Hepatocyte (in vitro differentiated cells): Measurements from ENCODE around the gene GSX2. TPM values are rescaled to one million over a fixed set of nuclear protein-coding genes. Genes with fewer than 3 reads are reported as not detected.

Experiments used
- DNase-seq: peaks from one replicate; pipeline ENCODE4 v3.0.0-alpha.2; 2016; ENCODE audit warnings: low spot score
- H2AFZ ChIP-seq: fragments of 200-600 bp; sonication (generic); 2 replicates; pipeline ENCODE4 v1.6.0; 2016; ENCODE audit warnings: antibody characterized with exemption, mild to moderate bottlenecking
- H3K27ac ChIP-seq: fragments of 200-600 bp; sonication (generic); 2 replicates; pipeline ENCODE4 v1.5.1; 2016; ENCODE audit warnings: mild to moderate bottlenecking
- H3K27me3 ChIP-seq: fragments of 200-600 bp; sonication (generic); 2 replicates; pipeline ENCODE4 v1.6.1; 2016
- H3K36me3 ChIP-seq: fragments of 200-600 bp; sonication (generic); replicated peaks from 2 replicates; pipeline ENCODE4 v1.5.1; 2016; ENCODE audit warnings: low read depth; ENCODE audit not compliant: insufficient read depth
- H3K4me1 ChIP-seq: fragments of 200-600 bp; sonication (generic); 2 replicates; pipeline ENCODE4 v1.5.1; 2016; ENCODE audit warnings: mild to moderate bottlenecking, moderate library complexity; ENCODE audit not compliant: insufficient read depth
- H3K4me2 ChIP-seq: fragments of 200-600 bp; sonication (generic); 2 replicates; pipeline ENCODE4 v1.6.0; 2016
- H3K4me3 ChIP-seq: fragments of 200-600 bp; sonication (generic); 2 replicates; pipeline ENCODE4 v1.5.1; 2016; ENCODE audit warnings: mild to moderate bottlenecking
- H3K79me2 ChIP-seq: fragments of 200-600 bp; sonication (generic); 2 replicates; pipeline ENCODE4 v1.6.0; 2017; ENCODE audit warnings: mild to moderate bottlenecking
- H3K9me2 ChIP-seq: fragments of 200-600 bp; sonication (generic); replicated peaks from 2 replicates; pipeline ENCODE4 v1.6.0; 2017; ENCODE audit warnings: mild to moderate bottlenecking; ENCODE audit not compliant: insufficient read depth
- H3K9me3 ChIP-seq: fragments of 200-600 bp; sonication (generic); 2 replicates; pipeline ENCODE4 v1.5.1; 2016; ENCODE audit warnings: low read depth, mild to moderate bottlenecking
- H4K20me1 ChIP-seq: fragments of 200-600 bp; sonication (generic); 2 replicates; pipeline ENCODE4 v1.6.0; 2016; ENCODE audit warnings: mild to moderate bottlenecking; ENCODE audit not compliant: insufficient read depth, poor library complexity, severe bottlenecking
- EZH2 ChIP-seq: fragments of 200-600 bp; sonication (generic); IDR thresholded peaks from 2 replicates; pipeline ENCODE4 v1.6.1; 2016; ENCODE audit warnings: antibody characterized with exemption, mild to moderate bottlenecking, borderline replicate concordance
- EZH2phosphoT487 ChIP-seq: fragments of 200-600 bp; sonication (generic); IDR thresholded peaks from one replicate; pipeline ENCODE4 v1.6.1; 2018; ENCODE audit warnings: antibody characterized with exemption, mild to moderate bottlenecking, low read depth, moderate library complexity; ENCODE audit not compliant: unreplicated experiment, severe bottlenecking
- WGBS: methylation state at CpG from one replicate; pipeline ENCODE4 v1.1.6; 2016; ENCODE audit warnings: low lambda C conversion rate; ENCODE audit errors: missing lambda C conversion rate; 5-methylcytosine and 5-hydroxymethylcytosine counted together
- polyA plus RNA-seq: library from polyadenylated mRNA; unstranded; fragments of >200 nt; fragmentation: Nextera tagmentation; extraction: Ambion mirVana; gene quantifications from 2 replicates; pipeline ENCODE4 v1.2.1, GENCODE V29; 2016
- total RNA-seq: library from RNA; depleted of rRNA; stranded (reverse); fragments of >200 nt; gene quantifications from 2 replicates; pipeline ENCODE4 v1.2.3, GENCODE V29; 2014
- TF ChIP-seq, protein P1 (sequence below): fragments of 200-600 bp; sonication (generic); IDR thresholded peaks from 2 replicates; pipeline ENCODE4 v1.5.1; 2016; ENCODE audit warnings: antibody characterized with exemption, mild to moderate bottlenecking; ENCODE audit not compliant: poor library complexity

The GSX2 gene
- total and polyA plus RNA-seq, 2 experiments from 2014 or later: not detected

- DNase-seq: no peak
- Histone ChIP-seq H3K27me3 (no peaks in the 10 kb centered on the region), H3K4me3 (no peak overlapping the region), H3K4me1 (peaks cover 19% of the 10 kb centered on the region), H4K20me1 (peaks cover 72% of the 10 kb centered on the region), H3K27ac (no peak overlapping the region), H3K9me2 (no peaks in the 10 kb centered on the region), H3K4me2 (peak overlapping the region; percentile 84), H2AFZ (no peak overlapping the region), H3K36me3 (no peaks in the 10 kb centered on the region), H3K79me2 (peaks cover 82% of the 10 kb centered on the region), H3K9me3 (no peaks in the 10 kb centered on the region)
- TF ChIP-seq, protein P1, sequence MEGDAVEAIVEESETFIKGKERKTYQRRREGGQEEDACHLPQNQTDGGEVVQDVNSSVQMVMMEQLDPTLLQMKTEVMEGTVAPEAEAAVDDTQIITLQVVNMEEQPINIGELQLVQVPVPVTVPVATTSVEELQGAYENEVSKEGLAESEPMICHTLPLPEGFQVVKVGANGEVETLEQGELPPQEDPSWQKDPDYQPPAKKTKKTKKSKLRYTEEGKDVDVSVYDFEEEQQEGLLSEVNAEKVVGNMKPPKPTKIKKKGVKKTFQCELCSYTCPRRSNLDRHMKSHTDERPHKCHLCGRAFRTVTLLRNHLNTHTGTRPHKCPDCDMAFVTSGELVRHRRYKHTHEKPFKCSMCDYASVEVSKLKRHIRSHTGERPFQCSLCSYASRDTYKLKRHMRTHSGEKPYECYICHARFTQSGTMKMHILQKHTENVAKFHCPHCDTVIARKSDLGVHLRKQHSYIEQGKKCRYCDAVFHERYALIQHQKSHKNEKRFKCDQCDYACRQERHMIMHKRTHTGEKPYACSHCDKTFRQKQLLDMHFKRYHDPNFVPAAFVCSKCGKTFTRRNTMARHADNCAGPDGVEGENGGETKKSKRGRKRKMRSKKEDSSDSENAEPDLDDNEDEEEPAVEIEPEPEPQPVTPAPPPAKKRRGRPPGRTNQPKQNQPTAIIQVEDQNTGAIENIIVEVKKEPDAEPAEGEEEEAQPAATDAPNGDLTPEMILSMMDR: no peak
- no peak for TF ChIP-seq EZH2phosphoT487
- WGBS: 88% methylated on average over 3 of the region's 3 CpGs
These were observed 38.9 kb upstream of the GSX2 start for GRCh38 chr4:54061067-54061466.

DNA sequence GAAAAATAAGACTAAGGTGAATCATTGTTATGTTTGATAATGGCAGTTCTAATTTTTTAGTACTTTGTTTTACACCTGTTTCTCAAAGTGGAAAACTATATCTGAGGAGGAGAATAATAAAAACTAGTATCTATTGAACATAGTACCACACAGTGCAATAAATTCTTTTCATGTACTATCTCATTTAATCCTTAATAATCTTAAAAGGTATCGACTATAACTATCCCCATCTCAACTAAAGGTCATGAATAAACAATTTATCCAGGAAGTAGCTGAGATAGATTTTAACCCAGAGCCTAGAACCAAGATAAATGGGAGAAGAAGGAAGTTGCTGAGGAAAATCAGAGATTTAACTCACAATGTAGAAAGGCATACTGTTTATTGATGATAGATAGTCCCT is 38.1 kb upstream of the GSX2 start:
- H3K4me2 ChIP-seq: peak overlapping the region; percentile 84
- H4K20me1 ChIP-seq: peaks cover 64% of the 10 kb centered on the region

DNA sequence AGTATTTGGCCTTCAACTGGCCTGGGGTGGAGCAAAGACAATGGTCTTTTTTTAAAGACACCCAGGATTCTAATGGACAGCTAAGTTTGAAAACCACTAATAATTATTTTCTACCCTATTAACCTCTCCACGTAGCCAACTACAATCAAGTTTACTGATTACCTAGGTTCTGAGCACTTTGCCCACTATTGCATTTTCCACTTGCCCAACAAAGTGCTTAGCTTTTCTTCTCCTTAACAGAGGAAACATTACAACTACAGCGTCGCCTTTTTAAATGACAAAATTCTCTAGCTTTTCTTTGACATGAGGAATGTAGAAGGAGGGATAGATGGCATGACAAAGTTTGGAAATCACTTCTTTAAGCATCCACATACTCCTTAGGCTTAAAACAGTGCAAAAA is 37.6 kb upstream of the GSX2 start:
- Histone ChIP-seq H3K9me3 (no peaks in the 10 kb centered on the region), H3K79me2 (peaks cover 69% of the 10 kb centered on the region), H3K9me2 (no peaks in the 10 kb centered on the region), H2AFZ (no peak overlapping the region), H3K4me2 (peak overlapping the region; percentile 84), H3K36me3 (no peaks in the 10 kb centered on the region), H3K4me1 (peaks cover 27% of the 10 kb centered on the region), H3K4me3 (peak overlapping the region; percentile 97), H3K27ac (peak overlapping the region; percentile 98), H3K27me3 (no peaks in the 10 kb centered on the region), H4K20me1 (peaks cover 59% of the 10 kb centered on the region)
- WGBS: 48% methylated on average over 3 of the region's 3 CpGs
- TF ChIP-seq EZH2 (no peak), EZH2phosphoT487 (no peak)
- TF ChIP-seq, protein P1: no peak
- no peak for DNase-seq

More for the DNA sequence above, 38.1 kb upstream of the GSX2 start:
- DNase-seq: no peak
- 81% methylated on average over 1 of the region's 1 CpG for whole genome bisulfite sequencing
- H3K9me3 ChIP-seq: no peaks in the 10 kb centered on the region
- peak overlapping the region; percentile 97 for H3K4me3 ChIP-seq
- peaks cover 25% of the 10 kb centered on the region for H3K4me1 ChIP-seq
- H2AFZ ChIP-seq: no peak overlapping the region
- H3K9me2 ChIP-seq: no peaks in the 10 kb centered on the region
- no peaks in the 10 kb centered on the region for H3K36me3 ChIP-seq
- H3K27me3 ChIP-seq: no peaks in the 10 kb centered on the region
- TF ChIP-seq, protein P1: no peak
- TF ChIP-seq EZH2 (no peak), EZH2phosphoT487 (no peak)
- H3K27ac ChIP-seq: no peak overlapping the region
- H3K79me2 ChIP-seq: peaks cover 74% of the 10 kb centered on the region

- Histone ChIP-seq H3K9me3 (no peaks in the 10 kb centered on the region), H3K4me3 (peak overlapping the region; percentile 97), H3K4me1 (peaks cover 27% of the 10 kb centered on the region), H2AFZ (peak overlapping the region; percentile 53), H3K9me2 (no peaks in the 10 kb centered on the region), H3K27me3 (no peaks in the 10 kb centered on the region), H4K20me1 (peaks cover 51% of the 10 kb centered on the region), H3K4me2 (peak overlapping the region; percentile 84), H3K79me2 (peaks cover 60% of the 10 kb centered on the region), H3K36me3 (no peaks in the 10 kb centered on the region), H3K27ac (peak overlapping the region; percentile 98)
- 6% methylated on average over 4 of the region's 4 CpGs for WGBS
- TF ChIP-seq EZH2 (no peak), EZH2phosphoT487 (no peak)
- TF ChIP-seq, protein P1: no peak
- DNase-seq: no peak
These were observed 36.7 kb upstream of the GSX2 start for GRCh38 chr4:54063229-54063628.
